Esophagus squamous epithelium (tissue), 5 donors: ENCODE data around the gene KCNAB1. TPM values are rescaled to one million over a fixed set of nuclear protein-coding genes. Genes with fewer than 3 reads are reported as not detected.

ENCODE experiments used
- DNase-seq: peaks from one replicate; lab custom pipeline; 2025; lab: John Stamatoyannopoulos, UW
- H3K27ac ChIP-seq, 4 donors: fragments of 200-600 bp; sonication (generic); one replicate each; pipeline ENCODE4 v1.5.1; 2016 to 2019; ENCODE audit warnings: mild to moderate bottlenecking in 1 of 4
- H3K27me3 ChIP-seq, 4 donors: fragments of 200-600 bp; sonication (generic); 1 replicate in 3 of 4; 2 replicates in 1 of 4; pipeline versions ENCODE4 v1.5.1 to v1.6.0; 2017 to 2021; ENCODE audit warnings: antibody characterized with exemption in 1 of 4
- H3K36me3 ChIP-seq, 3 donors: fragments of 200-600 bp; sonication (generic); one replicate each; pipeline ENCODE4 v1.5.1; 2016 to 2019
- H3K4me1 ChIP-seq, 3 donors: fragments of 200-600 bp; sonication (generic); one replicate each; pipeline ENCODE4 v1.5.1; 2017 to 2019
- H3K4me3 ChIP-seq, 4 donors: fragments of 200-600 bp; sonication (generic); 1 replicate in 3 of 4; 2 replicates in 1 of 4; pipeline ENCODE4 v1.5.1; 2016 to 2019; ENCODE audit warnings: mild to moderate bottlenecking in 2 of 4, moderate library complexity in 1 of 4
- H3K9me3 ChIP-seq, 3 donors: fragments of 200-600 bp; sonication (generic); one replicate each; pipeline ENCODE4 v1.5.1; 2016 to 2019
- CTCF ChIP-seq, 6 experiments: fragments of 450-650 bp in 4 of 6; fragments of 200-600 bp in 2 of 6; sonication (generic) in 2 of 6; IDR thresholded peaks; one replicate each; pipeline ENCODE4 v1.5.1; 2016 to 2019; ENCODE audit warnings: antibody characterized with exemption in 6 of 6, mild to moderate bottlenecking in 4 of 6, moderate library complexity in 4 of 6
- POLR2A ChIP-seq, 4 donors: fragments of 450-650 bp; IDR thresholded peaks; one replicate each; pipeline ENCODE4 v1.6.1; 2017; ENCODE audit warnings: antibody characterized with exemption in 4 of 4, mild to moderate bottlenecking in 4 of 4, moderate library complexity in 3 of 4
- WGBS, 2 donors: methylation state at CpG; one replicate each; pipeline ENCODE4 v1.1.5; 2018; 5-methylcytosine and 5-hydroxymethylcytosine counted together
- intact Hi-C: fragments of 100-400 bp; cut with DNase I; formaldehyde crosslinking; loops from one replicate; pipeline ENCODE4 v1.15.0; 2022
- total RNA-seq, 4 donors: library from RNA; depleted of rRNA; stranded (reverse); fragments of >200 nt; gene quantifications; one replicate each; pipeline ENCODE4 v1.1.0, GENCODE V29; 2016
- donor health status: DM: yes; HTN: yes; CAD: no.

The KCNAB1 gene
- total RNA-seq, 4 donors from 2014 or later = 0.40 to 6.6 (median 1.3) TPM

- no peak for DNase-seq
- WGBS, 2 donors = 74 to 87% methylated on average over 2 to 3 of the region's 3 CpGs
- intact Hi-C loops = no loop called here
- peaks cover 0 to under 1% (median 0%) of the 10 kb centered on the region in 4 donors for H3K27me3 ChIP-seq
- TF ChIP-seq CTCF (IDR thresholded peaks at IDR 0.05) = no peak
- no peak for TF ChIP-seq POLR2A (IDR thresholded peaks at IDR 0.05)
- H3K9me3 ChIP-seq = no peaks in the 10 kb centered on the region
- H3K36me3 ChIP-seq = no peaks in the 10 kb centered on the region
- no peak overlapping the region for H3K27ac ChIP-seq
- no peak overlapping the region for H3K4me3 ChIP-seq
- H3K4me1 ChIP-seq = no peaks in the 10 kb centered on the region
These were observed 19.7 kb downstream of the KCNAB1 start for GRCh38 chr3:156140001-156140595.

- Histone ChIP-seq H3K4me3 (peak overlapping the region in 1 of 4 donors; percentile 3), H3K4me1 (no peaks in the 10 kb centered on the region), H3K36me3 (no peaks in the 10 kb centered on the region), H3K27ac (no peak overlapping the region), H3K27me3 (peaks cover 0 to 3% (median 0%) of the 10 kb centered on the region in 4 donors), H3K9me3 (no peaks in the 10 kb centered on the region)
- no peak for DNase-seq
- intact Hi-C loops = no loop called here
- no peak for TF ChIP-seq CTCF (IDR thresholded peaks at IDR 0.05)
- no peak for TF ChIP-seq POLR2A (IDR thresholded peaks at IDR 0.05)
- WGBS, 2 donors = 52 to 87% methylated on average over 2 of the region's 2 CpGs
These were observed 22.3 kb downstream of the KCNAB1 start for GRCh38 chr3:156142702-156143101.

GRCh38 chr3:156143136-156143535, 22.8 kb downstream of the KCNAB1 start:
- no peaks in the 10 kb centered on the region for H3K36me3 ChIP-seq

GRCh38 chr3:156144060-156144459, 23.7 kb downstream of the KCNAB1 start:
- Histone ChIP-seq H3K4me3 (no peak overlapping the region), H3K9me3 (no peaks in the 10 kb centered on the region), H3K27ac (peak overlapping the region in 1 of 4 donors; percentile 16), H3K27me3 (peaks cover 0 to 3% (median 0%) of the 10 kb centered on the region in 4 donors), H3K4me1 (peaks cover 0 to 10% (median 0%) of the 10 kb centered on the region in 3 donors), H3K36me3 (no peaks in the 10 kb centered on the region)
- TF ChIP-seq POLR2A (IDR thresholded peaks at IDR 0.05) (no peak), CTCF (IDR thresholded peaks at IDR 0.05) (no peak)
- intact Hi-C loops = no loop called here
- DNase-seq = no peak
- WGBS, 2 donors = 88 to 91% methylated on average over 2 of the region's 2 CpGs

More at GRCh38 chr3:156143136-156143535, 22.8 kb downstream of the KCNAB1 start:
- H3K4me3 ChIP-seq = peak overlapping the region in 1 of 4 donors; percentile 3
- intact Hi-C loops = no loop called here
- no peak for DNase-seq
- H3K27ac ChIP-seq = peak overlapping the region in 2 of 4 donors; percentile 3 to 13
- H3K27me3 ChIP-seq = peaks cover 0 to 3% (median 0%) of the 10 kb centered on the region in 4 donors
- 69 to 73% methylated on average over 8 of the region's 8 CpGs for WGBS, 2 donors
- H3K4me1 ChIP-seq = peaks cover 0 to under 1% (median 0%) of the 10 kb centered on the region in 3 donors
- TF ChIP-seq POLR2A (IDR thresholded peaks at IDR 0.05) (no peak), CTCF (IDR thresholded peaks at IDR 0.05) (no peak)
- H3K9me3 ChIP-seq = no peaks in the 10 kb centered on the region

GRCh38 chr3:156145866-156146265, 25.5 kb downstream of the KCNAB1 start:
- intact Hi-C loops = loop anchor here (5.0 kb wide), 1 partner anchor 366 kb away; no protein-coding TSS in a partner anchor
- peaks cover 0 to 3% (median 0%) of the 10 kb centered on the region in 4 donors for H3K27me3 ChIP-seq
- H3K9me3 ChIP-seq = no peaks in the 10 kb centered on the region
- no peaks in the 10 kb centered on the region for H3K36me3 ChIP-seq
- no peak for TF ChIP-seq POLR2A (IDR thresholded peaks at IDR 0.05)
- peaks cover 0 to 19% (median 0%) of the 10 kb centered on the region in 3 donors for H3K4me1 ChIP-seq
- H3K4me3 ChIP-seq = no peak overlapping the region
- no peak overlapping the region for H3K27ac ChIP-seq
- DNase-seq = no peak
- WGBS, 2 donors = 62 to 67% methylated on average over 4 of the region's 4 CpGs
